Naive thymus-derived CD4-positive, alpha-beta T cell (primary cell): ENCODE results near the gene CFAP65. TPM values are rescaled to one million over a fixed set of nuclear protein-coding genes. Genes with fewer than 3 reads are reported as not detected.

Source experiments
- ATAC-seq: fragments of 150-1000 bp; cut with Tn5 transposase; 2 replicates; pipeline ENCODE4 v1.10.0; 2021; ENCODE audit warnings: mild to moderate bottlenecking, moderate library complexity
- CTCF ChIA-PET: fragments of 350-600 bp; sonication (Branson Sonifier 250); formaldehyde crosslinking; loops from one replicate; lab custom pipeline; 2021; ENCODE audit warnings: antibody characterized with exemption; lab: Charles Lee
- POLR2A ChIA-PET: fragments of 350-600 bp; sonication (Branson Sonifier 250); formaldehyde crosslinking; loops from one replicate; lab custom pipeline; 2021; ENCODE audit warnings: antibody characterized with exemption, inconsistent platforms; lab: Charles Lee
- DNase-seq, 9 donors: peaks; one replicate each; pipeline versions ENCODE4 v3.0.0 to v3.0.0-alpha.2; 2020 to 2022; ENCODE audit warnings: mixed read lengths in 1 of 9
- H3K27ac ChIP-seq: one replicate; pipeline ENCODE4 v1.7.0; 2013; ENCODE audit warnings: mild to moderate bottlenecking, low read depth, low read length, moderate library complexity
- H3K27me3 ChIP-seq, 2 donors: one replicate each; pipeline ENCODE4 v1.7.0; 2013; ENCODE audit warnings: low read length in 2 of 2, mild to moderate bottlenecking in 2 of 2, moderate library complexity in 2 of 2; ENCODE audit not compliant: control insufficient read depth in 2 of 2, insufficient read depth in 2 of 2
- H3K36me3 ChIP-seq, 3 experiments: 1 replicate in 2 of 3; 2 replicates in 1 of 3; pipeline ENCODE4 v1.7.0; 2013; ENCODE audit warnings: low read length in 3 of 3, mild to moderate bottlenecking in 3 of 3, moderate library complexity in 1 of 3; ENCODE audit not compliant: insufficient read depth in 3 of 3, control insufficient read depth in 2 of 3
- H3K4me1 ChIP-seq, 2 donors: one replicate each; pipeline ENCODE4 v1.7.0; 2013; ENCODE audit warnings: low read length in 2 of 2, mild to moderate bottlenecking in 2 of 2, moderate library complexity in 1 of 2; ENCODE audit not compliant: control insufficient read depth in 2 of 2, insufficient read depth in 2 of 2
- H3K4me3 ChIP-seq: 2 replicates; pipeline ENCODE4 v1.7.0; 2013; ENCODE audit warnings: mild to moderate bottlenecking, low read length
- H3K9me3 ChIP-seq, 3 experiments: 1 replicate in 2 of 3; 2 replicates in 1 of 3; pipeline ENCODE4 v1.7.0; 2013; ENCODE audit warnings: low read length in 3 of 3; ENCODE audit not compliant: control insufficient read depth in 2 of 3
- H3K27ac Mint-ChIP-seq, 9 donors: one replicate each; pipeline ENCODE4 v1.8.0; 2020 to 2022; ENCODE audit warnings: mixed read lengths in 9 of 9, mild to moderate bottlenecking in 8 of 9, moderate library complexity in 5 of 9, inconsistent platforms in 2 of 9
- H3K27me3 Mint-ChIP-seq, 5 donors: one replicate each; pipeline ENCODE4 v1.8.0; 2021 to 2022; ENCODE audit warnings: mixed read lengths in 5 of 5, mild to moderate bottlenecking in 1 of 5
- H3K36me3 Mint-ChIP-seq, 5 donors: one replicate each; pipeline ENCODE4 v1.8.0; 2020 to 2022; ENCODE audit warnings: mixed read lengths in 5 of 5, mild to moderate bottlenecking in 3 of 5, inconsistent platforms in 1 of 5
- H3K4me1 Mint-ChIP-seq, 7 donors: one replicate each; pipeline ENCODE4 v1.8.0; 2020 to 2022; ENCODE audit warnings: mixed read lengths in 7 of 7, mild to moderate bottlenecking in 3 of 7, inconsistent platforms in 1 of 7
- H3K4me3 Mint-ChIP-seq, 10 donors: one replicate each; pipeline ENCODE4 v1.8.0; 2020 to 2022; ENCODE audit warnings: mild to moderate bottlenecking in 10 of 10, mixed read lengths in 10 of 10, moderate library complexity in 6 of 10, inconsistent platforms in 2 of 10
- H3K9me3 Mint-ChIP-seq, 11 donors: one replicate each; pipeline ENCODE4 v1.8.0; 2020 to 2022; ENCODE audit warnings: mixed read lengths in 11 of 11, mild to moderate bottlenecking in 4 of 11, inconsistent platforms in 1 of 11, moderate library complexity in 1 of 11
- intact Hi-C, 2 donors: fragments of 100-400 bp; cut with micrococcal nuclease; formaldehyde crosslinking; loops; one replicate each; pipeline ENCODE4 v1.15.1; 2023
- polyA plus RNA-seq, 2 donors: library from polyadenylated mRNA; unstranded; fragments of 300-500 nt; fragmentation: Illumina TruSeq; gene quantifications; one replicate each; pipeline ENCODE4 v1.2.3, GENCODE V29; 2021
- total RNA-seq, 6 experiments: library from RNA in 5 of 6; stranded (reverse) in 5 of 6; gene quantifications; 1 replicate in 5 of 6; 2 replicates in 1 of 6; pipeline ENCODE4 v1.2.3 and lab custom pipeline; 2021 to 2026

Gene CFAP65
- total and polyA plus RNA-seq, 7 experiments from 2014 or later = not detected

DNA sequence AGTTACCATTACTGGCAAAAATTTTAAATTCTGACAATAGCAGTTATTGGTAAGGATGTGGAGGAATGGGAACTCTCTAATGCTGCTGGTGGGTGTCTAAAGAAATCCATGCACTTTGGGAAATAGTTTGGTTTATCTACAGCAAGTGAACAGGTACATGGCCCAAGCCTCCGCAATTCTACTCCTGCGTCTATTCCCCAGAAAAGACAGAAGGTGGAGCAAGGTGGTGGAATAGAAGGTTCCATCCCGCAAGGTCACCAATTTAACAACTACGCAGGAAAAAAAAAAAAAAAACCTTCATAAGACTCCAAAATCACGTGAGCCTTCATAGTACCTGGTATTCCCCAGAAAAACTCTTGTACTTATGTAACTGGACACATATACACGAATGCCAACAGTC is 6.5 kb downstream of the CFAP65 start:
- Histone ChIP-seq H3K4me3 (no peak overlapping the region), H3K27me3 (peaks cover 0 to 3% of the 10 kb centered on the region in 2 donors), H3K27ac (no peak overlapping the region), H3K4me1 (no peaks in the 10 kb centered on the region), H3K36me3 (no peaks in the 10 kb centered on the region), H3K9me3 (peaks cover 0 to 5% (median 0%) of the 10 kb centered on the region in 3 experiments)
- Mint-ChIP-seq H3K9me3 (peaks cover 0 to 6% (median 0%) of the 10 kb centered on the region in 11 donors), H3K27me3 (peaks cover 38 to 66% (median 55%) of the 10 kb centered on the region in 5 donors), H3K4me3 (no peak overlapping the region), H3K27ac (no peak overlapping the region), H3K4me1 (no peaks in the 10 kb centered on the region), H3K36me3 (no peaks in the 10 kb centered on the region)
- POLR2A ChIA-PET = no interaction called here
- DNase-seq = no peak
- ATAC-seq = no peak
- intact Hi-C loops = no loop called here
- CTCF ChIA-PET = no interaction called here

DNA sequence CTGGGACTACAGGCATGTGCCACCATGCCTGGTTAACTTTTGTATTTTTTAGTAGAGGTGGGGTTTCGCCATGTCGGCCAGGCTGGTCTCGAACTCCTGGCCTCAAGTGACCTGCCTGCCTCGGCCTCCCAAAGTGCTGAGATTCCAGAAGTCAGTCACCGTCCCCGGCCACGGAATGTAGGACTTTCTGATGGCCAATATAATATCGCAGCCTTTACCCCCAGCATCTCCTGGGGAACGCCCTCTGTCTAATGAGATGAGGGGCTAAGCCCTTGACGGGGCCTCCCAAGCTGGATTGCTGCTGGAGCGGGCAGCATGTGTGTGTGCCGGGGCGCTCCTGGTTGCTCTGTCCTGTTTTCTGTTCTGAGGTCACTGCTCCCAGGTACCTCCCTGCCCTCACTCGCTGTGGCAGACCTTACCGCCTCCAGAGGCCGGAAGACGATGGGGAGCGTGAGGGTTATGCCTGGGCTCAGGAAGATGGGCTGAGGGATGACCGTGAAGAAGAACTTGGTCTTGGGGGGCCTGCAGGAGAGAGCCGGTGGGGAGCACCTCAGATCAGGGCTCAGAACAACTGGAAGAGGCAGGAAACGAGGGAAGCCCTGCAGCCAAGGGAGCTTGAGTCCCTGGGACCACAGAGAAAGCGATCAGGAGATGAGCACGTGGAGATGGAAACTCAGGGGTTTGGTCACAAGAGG is 9.1 kb downstream of the CFAP65 start:
- CTCF ChIA-PET = no interaction called here
- no peaks in the 10 kb centered on the region for H3K36me3 ChIP-seq
- H3K4me3 ChIP-seq = no peak overlapping the region
- Mint-ChIP-seq H3K27ac (no peak overlapping the region), H3K4me3 (no peak overlapping the region), H3K36me3 (no peaks in the 10 kb centered on the region), H3K4me1 (no peaks in the 10 kb centered on the region), H3K27me3 (peaks cover 27 to 56% (median 38%) of the 10 kb centered on the region in 5 donors), H3K9me3 (no peaks in the 10 kb centered on the region)
- POLR2A ChIA-PET = no interaction called here
- intact Hi-C loops = no loop called here
- no peaks in the 10 kb centered on the region for H3K9me3 ChIP-seq
- peaks cover 0 to 3% of the 10 kb centered on the region in 2 donors for H3K27me3 ChIP-seq
- ATAC-seq = no peak
- no peak overlapping the region for H3K27ac ChIP-seq
- DNase-seq = no peak
- no peaks in the 10 kb centered on the region for H3K4me1 ChIP-seq

DNA sequence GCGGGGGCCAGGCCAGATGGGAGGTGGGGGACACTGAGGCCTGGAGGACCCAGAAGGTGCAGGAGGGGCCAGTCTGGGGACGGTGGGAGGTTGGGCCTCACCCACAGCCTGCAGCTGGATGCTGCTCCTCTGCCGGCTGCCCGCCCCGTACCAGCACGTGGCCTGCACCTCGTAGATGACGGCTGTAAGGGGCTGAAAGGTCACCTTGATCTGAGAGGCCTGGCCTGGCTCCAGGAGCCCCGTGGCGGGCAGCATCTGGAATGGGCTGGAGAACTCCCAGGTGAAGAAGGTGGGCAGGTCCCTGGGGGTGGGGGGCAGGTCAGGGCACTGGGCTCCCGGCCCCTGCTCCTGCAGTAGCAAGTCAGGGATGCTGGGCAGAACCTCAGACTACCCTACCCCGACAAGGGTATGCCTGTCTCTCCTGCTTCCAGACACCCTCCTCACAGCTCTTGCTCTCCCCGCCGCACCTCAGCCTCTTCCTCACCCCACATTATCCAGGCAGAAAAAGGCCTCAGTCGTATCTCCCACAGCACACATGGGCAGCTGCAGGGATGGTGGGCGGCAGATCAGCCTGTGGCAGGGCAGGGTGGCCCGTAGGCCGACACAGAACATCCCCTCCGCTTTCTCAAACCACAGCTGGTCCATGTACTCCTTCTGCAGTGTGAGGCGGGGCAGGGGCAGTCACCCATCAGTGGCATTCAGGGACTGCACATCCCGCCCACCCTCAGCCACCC is 10.1 kb downstream of the CFAP65 start:
- no peaks in the 10 kb centered on the region for H3K36me3 Mint-ChIP-seq
- Histone ChIP-seq H3K9me3 (no peaks in the 10 kb centered on the region), H3K27ac (no peak overlapping the region), H3K36me3 (no peaks in the 10 kb centered on the region), H3K27me3 (peaks cover 0 to 3% of the 10 kb centered on the region in 2 donors), H3K4me3 (no peak overlapping the region), H3K4me1 (no peaks in the 10 kb centered on the region)
- POLR2A ChIA-PET = interaction anchor here (0.6 kb wide), 1 partner anchor 201 kb away, joined by 3 read pairs; no protein-coding TSS in a partner anchor
- no peaks in the 10 kb centered on the region for H3K4me1 Mint-ChIP-seq
- DNase-seq (no peak), ATAC-seq (no peak)
- H3K27me3 Mint-ChIP-seq = peaks cover 21 to 48% (median 37%) of the 10 kb centered on the region in 5 donors
- intact Hi-C loops = no loop called here
- no peak overlapping the region for H3K27ac Mint-ChIP-seq
- no peak overlapping the region for H3K4me3 Mint-ChIP-seq
- CTCF ChIA-PET = interaction anchor here (0.6 to 2.5 kb wide), 4 partner anchors 10 to 399 kb away, joined by 3 to 12 read pairs (median 6); partner anchors contain the start of gene CFAP65
- no peaks in the 10 kb centered on the region for H3K9me3 Mint-ChIP-seq

DNA sequence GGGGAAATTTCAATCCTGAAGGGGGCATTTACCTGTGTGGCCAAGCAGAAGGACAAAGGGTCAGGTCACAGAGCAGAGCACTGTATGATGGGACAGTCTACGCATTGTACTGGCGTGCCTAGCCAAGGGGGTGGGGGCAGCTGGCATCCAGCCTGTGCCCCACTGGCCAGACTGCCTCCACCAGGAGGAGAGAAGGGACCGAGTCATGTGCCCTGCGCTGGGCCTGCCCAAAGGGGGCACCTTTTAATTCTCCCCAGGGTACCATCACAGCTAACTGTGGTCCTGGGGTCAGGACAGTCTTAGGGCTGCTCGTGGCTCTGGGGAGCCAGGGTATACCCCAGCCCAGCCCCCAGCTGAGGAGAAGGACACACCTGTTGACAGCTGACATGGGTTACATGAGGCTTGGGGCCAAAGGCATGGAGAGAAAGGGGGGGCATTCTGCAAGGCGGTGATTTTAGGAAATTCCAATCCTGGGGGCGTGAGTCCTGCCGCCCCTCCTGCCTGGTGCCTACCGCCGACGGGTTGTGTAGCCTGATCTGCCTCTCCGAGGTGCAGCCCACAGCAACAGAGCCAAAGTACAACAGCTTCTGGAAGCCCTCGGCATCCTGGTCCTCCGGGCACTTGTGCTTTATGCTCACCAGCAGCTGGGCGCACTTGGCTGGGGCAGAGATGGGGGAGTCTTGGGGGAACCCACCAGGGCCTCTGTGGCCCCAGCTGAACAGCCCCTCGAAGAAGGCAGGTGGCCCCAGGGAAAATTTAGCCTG is 11.0 kb downstream of the CFAP65 start:
- Mint-ChIP-seq H3K27me3 (peaks cover 21 to 42% (median 34%) of the 10 kb centered on the region in 5 donors), H3K36me3 (no peaks in the 10 kb centered on the region), H3K27ac (no peak overlapping the region), H3K4me1 (no peaks in the 10 kb centered on the region), H3K9me3 (no peaks in the 10 kb centered on the region), H3K4me3 (no peak overlapping the region)
- Histone ChIP-seq H3K4me1 (no peaks in the 10 kb centered on the region), H3K27ac (no peak overlapping the region), H3K27me3 (peaks cover 0 to 3% of the 10 kb centered on the region in 2 donors), H3K4me3 (no peak overlapping the region), H3K36me3 (no peaks in the 10 kb centered on the region), H3K9me3 (no peaks in the 10 kb centered on the region)
- ChIA-PET CTCF (interaction anchor here (0.7 to 2.5 kb wide), 11 partner anchors 10 to 318 kb away, joined by 3 to 12 read pairs (median 4); partner anchors contain the start of gene CFAP65), POLR2A (interaction anchor here (0.6 kb wide), 1 partner anchor 202 kb away, joined by 3 read pairs; no protein-coding TSS in a partner anchor)
- ATAC-seq (peak; percentile 9), DNase-seq (no peak)
- intact Hi-C loops = no loop called here

DNA sequence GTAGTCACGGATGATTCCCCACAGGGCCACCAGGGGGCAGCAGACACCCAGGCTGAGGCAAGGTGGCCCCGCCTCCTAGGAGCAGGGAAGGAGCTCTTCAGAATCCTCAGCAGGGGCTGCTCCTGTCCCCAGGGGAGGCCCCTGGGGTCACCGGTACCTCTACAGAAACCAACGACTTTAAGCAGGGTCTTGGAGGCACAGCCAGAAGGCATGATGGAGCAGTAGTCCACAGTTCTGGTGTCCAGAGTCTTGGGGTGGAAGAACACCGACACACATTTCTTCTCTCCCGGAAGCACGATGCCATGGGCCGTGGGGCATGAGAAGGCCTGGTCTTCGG is 11.5 kb downstream of the CFAP65 start:
- H3K27ac Mint-ChIP-seq = peak overlapping the region in 1 of 9 donors; percentile 14
- Histone ChIP-seq H3K36me3 (no peaks in the 10 kb centered on the region), H3K4me3 (no peak overlapping the region), H3K4me1 (no peaks in the 10 kb centered on the region), H3K9me3 (no peaks in the 10 kb centered on the region), H3K27me3 (peaks cover 0 to 3% of the 10 kb centered on the region in 2 donors), H3K27ac (no peak overlapping the region)
- no peaks in the 10 kb centered on the region for H3K9me3 Mint-ChIP-seq
- H3K4me3 Mint-ChIP-seq = no peak overlapping the region
- H3K36me3 Mint-ChIP-seq = no peaks in the 10 kb centered on the region
- ATAC-seq (peak; percentile 90), DNase-seq (peak; percentile 60 to 79 (median 71))
- POLR2A ChIA-PET = no interaction called here
- peaks cover 21 to 41% (median 28%) of the 10 kb centered on the region in 5 donors for H3K27me3 Mint-ChIP-seq
- intact Hi-C loops = loop anchor here (1.0 kb wide), 4 partner anchors 29 to 176 kb away; no protein-coding TSS in a partner anchor
- H3K4me1 Mint-ChIP-seq = no peaks in the 10 kb centered on the region
- CTCF ChIA-PET = interaction anchor here (0.7 to 2.5 kb wide), 11 partner anchors 11 to 318 kb away, joined by 3 to 12 read pairs (median 4); partner anchors contain the start of gene CFAP65
